ENCODE results near the gene PXT1.

PXT1 gene

GRCh38 chr6:36368421-36368820 is 74.2 kb downstream of the PXT1 start:
- Histone ChIP-seq H3K4me1 (ENCODE audit: control insufficient read depth, insufficient read depth, low read length) (no peaks in the 10 kb centered on the region), H3K9me3 (ENCODE audit: control insufficient read depth, insufficient read depth, low read depth, low read length) (no peaks in the 10 kb centered on the region), H3K4me3 (ENCODE audit: low read depth, low read length) (no peak overlapping the region), H3K27ac (ENCODE audit: extremely low read depth, low read depth, low read length) (no peak overlapping the region), H3K36me3 (ENCODE audit: control insufficient read depth in 2 of 2, insufficient read depth in 1 of 2, low read length in 2 of 2) (no peaks in the 10 kb centered on the region)
- TF ChIP-seq ZNF561 (tag by site-specific recombination; IDR thresholded peaks at IDR 0.05; ENCODE audit: borderline replicate concordance) (no peak), ZNF660 (tag by site-specific recombination; IDR thresholded peaks at IDR 0.05) (0 out of 2 replicates have a peak, but pooled peaks have one; percentile 6), ZBTB17 (tag by site-specific recombination; IDR thresholded peaks at IDR 0.05) (peak; percentile 49), ZNF202 (tag by site-specific recombination; IDR thresholded peaks at IDR 0.05; ENCODE audit: borderline replicate concordance) (no peak)
- TF ChIP-seq, protein P1, sequence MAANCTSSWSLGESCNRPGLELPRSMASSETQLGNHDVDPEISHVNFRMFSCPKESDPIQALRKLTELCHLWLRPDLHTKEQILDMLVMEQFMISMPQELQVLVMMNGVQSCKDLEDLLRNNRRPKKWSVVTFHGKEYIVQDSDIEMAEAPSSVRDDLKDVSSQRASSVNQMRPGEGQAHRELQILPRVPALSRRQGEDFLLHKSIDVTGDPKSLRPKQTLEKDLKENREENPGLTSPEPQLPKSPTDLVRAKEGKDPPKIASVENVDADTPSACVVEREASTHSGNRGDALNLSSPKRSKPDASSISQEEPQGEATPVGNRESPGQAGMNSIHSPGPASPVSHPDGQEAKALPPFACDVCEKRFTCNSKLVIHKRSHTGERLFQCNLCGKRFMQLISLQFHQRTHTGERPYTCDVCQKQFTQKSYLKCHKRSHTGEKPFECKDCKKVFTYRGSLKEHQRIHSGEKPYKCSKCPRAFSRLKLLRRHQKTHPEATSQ (tag by site-specific recombination; IDR thresholded peaks at IDR 0.05), result no peak
- TF ChIP-seq, protein P2, sequence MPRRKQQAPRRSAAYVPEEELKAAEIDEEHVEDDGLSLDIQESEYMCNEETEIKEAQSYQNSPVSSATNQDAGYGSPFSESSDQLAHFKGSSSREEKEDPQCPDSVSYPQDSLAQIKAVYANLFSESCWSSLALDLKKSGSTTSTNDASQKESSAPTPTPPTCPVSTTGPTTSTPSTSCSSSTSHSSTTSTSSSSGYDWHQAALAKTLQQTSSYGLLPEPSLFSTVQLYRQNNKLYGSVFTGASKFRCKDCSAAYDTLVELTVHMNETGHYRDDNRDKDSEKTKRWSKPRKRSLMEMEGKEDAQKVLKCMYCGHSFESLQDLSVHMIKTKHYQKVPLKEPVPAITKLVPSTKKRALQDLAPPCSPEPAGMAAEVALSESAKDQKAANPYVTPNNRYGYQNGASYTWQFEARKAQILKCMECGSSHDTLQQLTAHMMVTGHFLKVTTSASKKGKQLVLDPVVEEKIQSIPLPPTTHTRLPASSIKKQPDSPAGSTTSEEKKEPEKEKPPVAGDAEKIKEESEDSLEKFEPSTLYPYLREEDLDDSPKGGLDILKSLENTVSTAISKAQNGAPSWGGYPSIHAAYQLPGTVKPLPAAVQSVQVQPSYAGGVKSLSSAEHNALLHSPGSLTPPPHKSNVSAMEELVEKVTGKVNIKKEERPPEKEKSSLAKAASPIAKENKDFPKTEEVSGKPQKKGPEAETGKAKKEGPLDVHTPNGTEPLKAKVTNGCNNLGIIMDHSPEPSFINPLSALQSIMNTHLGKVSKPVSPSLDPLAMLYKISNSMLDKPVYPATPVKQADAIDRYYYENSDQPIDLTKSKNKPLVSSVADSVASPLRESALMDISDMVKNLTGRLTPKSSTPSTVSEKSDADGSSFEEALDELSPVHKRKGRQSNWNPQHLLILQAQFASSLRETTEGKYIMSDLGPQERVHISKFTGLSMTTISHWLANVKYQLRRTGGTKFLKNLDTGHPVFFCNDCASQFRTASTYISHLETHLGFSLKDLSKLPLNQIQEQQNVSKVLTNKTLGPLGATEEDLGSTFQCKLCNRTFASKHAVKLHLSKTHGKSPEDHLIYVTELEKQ (tag by site-specific recombination; IDR thresholded peaks at IDR 0.05; ENCODE audit: borderline replicate concordance), result no peak
- POLR2A ChIA-PET, result interaction anchor here (0.5 kb wide), 1 partner anchor 529 kb away, joined by 8 read pairs; no protein-coding TSS in a partner anchor
- CTCF ChIA-PET, result interaction anchor here (0.6 to 1.6 kb wide), 4 partner anchors 27 to 617 kb away, joined by 3 to 6 read pairs (median 4); no protein-coding TSS in a partner anchor

DNA sequence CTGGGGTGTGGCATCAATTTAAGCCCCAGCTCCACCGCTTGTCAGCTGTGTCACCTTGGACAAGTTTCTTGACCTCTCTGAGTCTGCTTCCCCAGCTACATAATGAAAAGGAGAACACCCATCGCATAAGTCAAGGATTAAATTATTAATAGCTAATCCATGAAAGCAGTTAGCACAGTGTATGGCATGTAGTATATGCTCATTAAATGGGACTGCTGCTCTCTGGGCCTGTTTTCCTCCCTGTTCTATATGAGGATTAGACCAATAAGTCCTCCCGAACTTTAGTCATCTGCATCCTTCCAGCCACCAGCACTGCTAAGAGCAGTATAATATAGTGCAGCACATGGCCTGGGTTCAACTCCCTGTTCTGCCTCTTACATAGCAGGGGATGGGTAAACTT is 74.9 kb downstream of the PXT1 start:
- no peaks in the 10 kb centered on the region for H3K36me3 ChIP-seq (ENCODE audit: control insufficient read depth in 2 of 2, insufficient read depth in 1 of 2, low read length in 2 of 2)
- peak; percentile 90 for TF ChIP-seq ZNF664 (tag by site-specific recombination; IDR thresholded peaks at IDR 0.05)
- no peak for TF ChIP-seq ZNF830 (tag by site-specific recombination; IDR thresholded peaks at IDR 0.05; ENCODE audit: low read depth)
- TF ChIP-seq AEBP2 (tag by site-specific recombination; IDR thresholded peaks at IDR 0.05; ENCODE audit: borderline replicate concordance), result no peak
- TF ChIP-seq ZBTB17 (tag by site-specific recombination; IDR thresholded peaks at IDR 0.05), result no peak
- no peaks in the 10 kb centered on the region for H3K9me3 ChIP-seq (ENCODE audit: control insufficient read depth, insufficient read depth, low read depth, low read length)
- H3K4me3 ChIP-seq (ENCODE audit: low read depth, low read length), result no peak overlapping the region
- no peak overlapping the region for H3K27ac ChIP-seq (ENCODE audit: extremely low read depth, low read depth, low read length)
- CTCF ChIA-PET, result interaction anchor here (0.8 to 1.2 kb wide), 2 partner anchors 27 to 273 kb away, joined by 3 to 4 read pairs; no protein-coding TSS in a partner anchor
- POLR2A ChIA-PET, result no interaction called here
- no peaks in the 10 kb centered on the region for H3K4me1 ChIP-seq (ENCODE audit: control insufficient read depth, insufficient read depth, low read length)

DNA sequence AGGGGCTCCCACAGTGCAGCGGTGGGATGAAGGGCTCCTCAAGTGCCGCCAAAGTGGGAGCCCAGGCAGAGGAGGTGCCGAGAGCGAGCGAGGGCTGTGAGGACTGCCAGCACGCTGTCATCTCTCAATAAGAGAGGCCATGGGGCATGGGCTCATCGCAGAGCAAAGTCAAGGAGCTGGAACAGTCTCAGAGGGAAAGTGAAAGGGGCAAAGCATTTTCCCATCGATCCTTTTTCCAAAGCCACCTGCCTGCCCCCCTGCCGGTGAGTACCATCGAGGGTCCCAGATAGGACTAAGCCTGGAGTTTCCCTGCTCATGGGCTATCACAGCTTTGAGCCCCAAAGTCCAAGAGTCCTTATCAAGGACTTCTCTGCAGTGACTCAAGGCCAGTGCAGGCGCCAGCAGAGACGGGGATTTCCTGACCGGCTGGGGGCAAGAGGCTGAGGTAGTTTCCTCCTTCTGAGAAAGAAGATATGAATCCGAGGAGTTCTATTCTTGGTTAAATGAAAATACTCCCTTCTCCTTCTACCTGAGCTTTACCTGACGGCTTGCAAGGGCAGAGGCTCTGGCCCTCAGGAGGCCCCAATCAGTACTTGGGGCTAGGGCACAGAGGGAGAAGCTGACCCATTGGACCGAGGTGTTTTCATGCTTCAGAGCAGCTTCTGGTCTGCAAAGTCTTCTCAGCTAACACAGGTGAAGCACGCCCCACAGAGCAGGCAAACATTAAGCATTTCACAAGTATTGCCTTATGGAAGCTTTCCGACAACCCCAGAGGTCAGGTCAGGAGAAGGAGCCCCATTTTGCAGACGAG is 77.8 kb downstream of the PXT1 start:
- CTCF ChIA-PET, result interaction anchor here (0.6 to 10.7 kb wide), 7 partner anchors 11 to 337 kb away, joined by 3 to 172 read pairs (median 3); partner anchors contain the start of gene MAPK14
- no peaks in the 10 kb centered on the region for H3K36me3 ChIP-seq (ENCODE audit: control insufficient read depth in 2 of 2, insufficient read depth in 1 of 2, low read length in 2 of 2)
- POLR2A ChIA-PET, result no interaction called here
- H3K4me3 ChIP-seq (ENCODE audit: low read depth, low read length), result no peak overlapping the region
- H3K4me1 ChIP-seq (ENCODE audit: control insufficient read depth, insufficient read depth, low read length), result no peaks in the 10 kb centered on the region
- H3K9me3 ChIP-seq (ENCODE audit: control insufficient read depth, insufficient read depth, low read depth, low read length), result no peaks in the 10 kb centered on the region
- H3K27ac ChIP-seq (ENCODE audit: extremely low read depth, low read depth, low read length), result no peak overlapping the region
- TF ChIP-seq, protein P3, sequence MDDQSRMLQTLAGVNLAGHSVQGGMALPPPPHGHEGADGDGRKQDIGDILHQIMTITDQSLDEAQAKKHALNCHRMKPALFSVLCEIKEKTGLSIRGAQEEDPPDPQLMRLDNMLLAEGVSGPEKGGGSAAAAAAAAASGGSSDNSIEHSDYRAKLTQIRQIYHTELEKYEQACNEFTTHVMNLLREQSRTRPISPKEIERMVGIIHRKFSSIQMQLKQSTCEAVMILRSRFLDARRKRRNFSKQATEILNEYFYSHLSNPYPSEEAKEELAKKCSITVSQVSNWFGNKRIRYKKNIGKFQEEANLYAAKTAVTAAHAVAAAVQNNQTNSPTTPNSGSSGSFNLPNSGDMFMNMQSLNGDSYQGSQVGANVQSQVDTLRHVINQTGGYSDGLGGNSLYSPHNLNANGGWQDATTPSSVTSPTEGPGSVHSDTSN (CRISPR knock-in tag; IDR thresholded peaks at IDR 0.05), result no peak
- TF ChIP-seq, protein P4, sequence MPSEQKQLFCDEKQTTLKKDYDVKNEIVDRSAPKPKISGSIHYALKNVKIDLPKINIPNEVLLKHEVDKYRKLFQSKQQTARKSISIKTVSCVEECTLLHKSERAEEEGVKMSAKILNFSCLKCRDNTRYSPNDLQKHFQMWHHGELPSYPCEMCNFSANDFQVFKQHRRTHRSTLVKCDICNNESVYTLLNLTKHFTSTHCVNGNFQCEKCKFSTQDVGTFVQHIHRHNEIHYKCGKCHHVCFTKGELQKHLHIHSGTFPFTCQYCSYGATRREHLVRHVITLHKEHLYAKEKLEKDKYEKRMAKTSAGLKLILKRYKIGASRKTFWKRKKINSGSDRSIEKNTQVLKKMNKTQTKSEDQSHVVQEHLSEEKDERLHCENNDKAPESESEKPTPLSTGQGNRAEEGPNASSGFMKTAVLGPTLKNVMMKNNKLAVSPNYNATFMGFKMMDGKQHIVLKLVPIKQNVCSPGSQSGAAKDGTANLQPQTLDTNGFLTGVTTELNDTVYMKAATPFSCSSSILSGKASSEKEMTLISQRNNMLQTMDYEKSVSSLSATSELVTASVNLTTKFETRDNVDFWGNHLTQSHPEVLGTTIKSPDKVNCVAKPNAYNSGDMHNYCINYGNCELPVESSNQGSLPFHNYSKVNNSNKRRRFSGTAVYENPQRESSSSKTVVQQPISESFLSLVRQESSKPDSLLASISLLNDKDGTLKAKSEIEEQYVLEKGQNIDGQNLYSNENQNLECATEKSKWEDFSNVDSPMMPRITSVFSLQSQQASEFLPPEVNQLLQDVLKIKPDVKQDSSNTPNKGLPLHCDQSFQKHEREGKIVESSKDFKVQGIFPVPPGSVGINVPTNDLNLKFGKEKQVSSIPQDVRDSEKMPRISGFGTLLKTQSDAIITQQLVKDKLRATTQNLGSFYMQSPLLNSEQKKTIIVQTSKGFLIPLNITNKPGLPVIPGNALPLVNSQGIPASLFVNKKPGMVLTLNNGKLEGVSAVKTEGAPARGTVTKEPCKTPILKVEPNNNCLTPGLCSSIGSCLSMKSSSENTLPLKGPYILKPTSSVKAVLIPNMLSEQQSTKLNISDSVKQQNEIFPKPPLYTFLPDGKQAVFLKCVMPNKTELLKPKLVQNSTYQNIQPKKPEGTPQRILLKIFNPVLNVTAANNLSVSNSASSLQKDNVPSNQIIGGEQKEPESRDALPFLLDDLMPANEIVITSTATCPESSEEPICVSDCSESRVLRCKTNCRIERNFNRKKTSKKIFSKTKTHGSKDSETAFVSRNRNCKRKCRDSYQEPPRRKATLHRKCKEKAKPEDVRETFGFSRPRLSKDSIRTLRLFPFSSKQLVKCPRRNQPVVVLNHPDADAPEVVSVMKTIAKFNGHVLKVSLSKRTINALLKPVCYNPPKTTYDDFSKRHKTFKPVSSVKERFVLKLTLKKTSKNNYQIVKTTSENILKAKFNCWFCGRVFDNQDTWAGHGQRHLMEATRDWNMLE (tag by site-specific recombination; conservative IDR thresholded peaks at IDR 0.05; ENCODE audit: low read depth), result no peak
- TF ChIP-seq ZBTB44 (tag by site-specific recombination; IDR thresholded peaks at IDR 0.05) (no peak), ZNF10 (tag by site-specific recombination; IDR thresholded peaks at IDR 0.05) (no peak), ZNF37A (tag by site-specific recombination; IDR thresholded peaks at IDR 0.05) (no peak)

All from HEK293 (cell line).